ENCODE data around the gene SMOC1. TPM values are rescaled to one million over a fixed set of nuclear protein-coding genes. Genes with fewer than 3 reads are reported as not detected.

SMOC1 gene
- total and polyA plus RNA-seq, 9 donors = 0.35 to 9.1 (median 0.80) TPM

- Histone ChIP-seq H3K36me3 (no peaks in the 10 kb centered on the region), H3K9me3 (no peaks in the 10 kb centered on the region), H3K4me1 (ENCODE audit: insufficient read depth) (no peaks in the 10 kb centered on the region), H3K27ac (no peak overlapping the region), H3K4me3 (no peak overlapping the region), H3K27me3 (no peaks in the 10 kb centered on the region)
- intact Hi-C loops (cut with DNase I) = no loop called here
- TF ChIP-seq POLR2A (IDR thresholded peaks at IDR 0.05) (no peak), CTCF (IDR thresholded peaks at IDR 0.05) (no peak), EP300 (IDR thresholded peaks at IDR 0.05) (no peak)
- 31 to 41% (median 35%) methylated on average over 7 of the region's 7 CpGs for WGBS, 3 donors
- DNase-seq = no peak
These were observed 26.5 kb upstream of the SMOC1 start for GRCh38 chr14:69852531-69853321.

GRCh38 chr14:69853774-69854173 is 25.4 kb upstream of the SMOC1 start:
- DNase-seq = no peak
- Histone ChIP-seq H3K27me3 (no peaks in the 10 kb centered on the region), H3K36me3 (no peaks in the 10 kb centered on the region), H3K9me3 (no peaks in the 10 kb centered on the region), H3K4me3 (no peak overlapping the region), H3K27ac (no peak overlapping the region), H3K4me1 (ENCODE audit: insufficient read depth) (no peaks in the 10 kb centered on the region)
- TF ChIP-seq EP300 (IDR thresholded peaks at IDR 0.05) (no peak), CTCF (IDR thresholded peaks at IDR 0.05) (no peak), POLR2A (IDR thresholded peaks at IDR 0.05) (no peak)
- WGBS, 3 donors = 61 to 67% (median 64%) methylated on average over 7 of the region's 7 CpGs
- intact Hi-C loops (cut with DNase I) = no loop called here

GRCh38 chr14:69854598-69854997 is 24.6 kb upstream of the SMOC1 start:
- no peak overlapping the region for H3K27ac ChIP-seq
- TF ChIP-seq CTCF (IDR thresholded peaks at IDR 0.05) (no peak), POLR2A (IDR thresholded peaks at IDR 0.05) (no peak), EP300 (IDR thresholded peaks at IDR 0.05) (no peak)
- no peaks in the 10 kb centered on the region for H3K4me1 ChIP-seq (ENCODE audit: insufficient read depth)
- 34 to 37% (median 36%) methylated on average over 2 of the region's 2 CpGs for WGBS, 3 donors
- no peak overlapping the region for H3K4me3 ChIP-seq
- H3K27me3 ChIP-seq = no peaks in the 10 kb centered on the region
- DNase-seq = no peak
- H3K36me3 ChIP-seq = no peaks in the 10 kb centered on the region
- intact Hi-C loops (cut with DNase I) = no loop called here
- no peaks in the 10 kb centered on the region for H3K9me3 ChIP-seq

DNA sequence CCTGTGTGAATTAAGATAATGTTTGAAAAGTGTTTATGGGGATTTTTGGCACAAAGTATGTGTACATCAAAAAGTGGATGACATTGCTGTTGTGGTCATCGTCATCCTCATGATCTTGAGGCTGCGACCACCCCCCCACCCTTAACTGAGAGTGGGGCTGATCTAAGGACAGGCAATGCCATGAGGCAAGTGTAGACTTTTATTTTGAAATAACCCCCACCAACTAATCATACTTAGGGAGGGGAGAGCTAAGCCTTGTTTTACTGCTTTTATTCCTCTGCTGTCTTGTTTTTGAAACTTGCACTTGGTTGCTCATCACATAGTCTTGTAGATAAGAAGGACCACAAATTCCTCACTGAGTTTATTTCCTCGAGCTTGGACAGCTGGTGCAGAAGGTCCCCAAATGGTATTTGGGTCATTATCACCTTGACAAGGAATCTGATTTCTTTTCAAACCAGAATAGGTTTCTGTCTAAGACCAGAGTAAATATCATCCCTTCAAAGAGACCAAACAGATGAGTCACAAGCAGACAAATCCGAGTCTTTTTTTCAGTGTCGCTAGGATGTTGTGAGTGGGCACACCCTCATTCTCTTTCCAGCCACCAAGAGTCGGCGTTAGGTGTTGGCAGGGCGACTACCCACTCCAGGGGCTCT is 23.9 kb upstream of the SMOC1 start:
- no peak overlapping the region for H3K27ac ChIP-seq
- H3K9me3 ChIP-seq = no peaks in the 10 kb centered on the region
- no peak overlapping the region for H3K4me3 ChIP-seq
- WGBS, 3 donors = 38 to 51% (median 49%) methylated on average over 8 of the region's 8 CpGs
- no peaks in the 10 kb centered on the region for H3K36me3 ChIP-seq
- TF ChIP-seq POLR2A (IDR thresholded peaks at IDR 0.05) (no peak), CTCF (IDR thresholded peaks at IDR 0.05) (no peak), EP300 (IDR thresholded peaks at IDR 0.05) (no peak)
- intact Hi-C loops (cut with DNase I) = no loop called here
- no peaks in the 10 kb centered on the region for H3K27me3 ChIP-seq
- no peak for DNase-seq
- H3K4me1 ChIP-seq (ENCODE audit: insufficient read depth) = no peaks in the 10 kb centered on the region

Measured in ovary (tissue), 9 donors.